C4-2B (cell line): ENCODE results near the gene DNLZ.
"Not testable (repeated sequence)": the region's sequence is repeated elsewhere in the genome, so short reads cannot be mapped to it uniquely, and the experiment has no call there.

Source experiments
- CTCF ChIP-seq: fragments of 450-650 bp; conservative IDR thresholded peaks from 2 replicates; pipeline ENCODE4 v1.5.1; 2017; ENCODE audit warnings: mild to moderate bottlenecking
- ZFX ChIP-seq: fragments of 450-650 bp; IDR thresholded peaks from 2 replicates; pipeline ENCODE4 v1.6.1; 2017

DNA sequence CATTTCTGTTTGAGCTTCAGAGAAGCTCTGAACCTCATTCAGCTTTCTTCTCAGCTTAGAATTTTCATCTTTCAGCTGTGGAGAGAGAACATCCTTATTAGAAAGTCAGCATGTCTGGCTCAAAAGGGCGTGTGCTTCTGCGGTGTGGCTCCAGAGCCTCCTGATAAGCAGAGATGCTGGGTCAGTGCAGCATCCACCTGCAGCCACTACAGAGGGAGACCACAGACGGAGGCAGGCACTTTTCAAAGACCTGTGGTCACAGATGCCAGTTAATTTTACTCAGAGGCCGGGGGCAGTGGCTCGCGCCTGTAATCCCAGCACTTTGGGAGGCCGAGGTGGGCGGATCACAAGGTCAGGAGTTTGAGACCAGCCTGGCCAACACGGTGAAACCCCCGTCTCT is 42.4 kb upstream of the DNLZ start:
- TF ChIP-seq CTCF, ZFX: not testable (repeated sequence)
